GM13977 (cell line): ENCODE measurements around the gene IL18BP.

Experiments
- DNase-seq: peaks from one replicate; pipeline ENCODE4 v3.0.0; 2012; ENCODE audit warnings: low spot score
- CTCF ChIP-seq: IDR thresholded peaks from 2 replicates; pipeline ENCODE4 v1.5.1; 2012; ENCODE audit warnings: mild to moderate bottlenecking, control low read depth; ENCODE audit not compliant: insufficient read depth; ENCODE audit errors: extremely low read depth, missing control alignments
- in situ Hi-C: fragments of 300-500 bp; cut with MboI; formaldehyde crosslinking; loops from one replicate; pipeline ENCODE4 v1.12.0; 2022; ENCODE audit warnings: low sequenced_read_pairs, low pct_unique_long_range_greater_than_20kb, mixed read lengths, inconsistent platforms; ENCODE audit not compliant: unreplicated experiment

The IL18BP gene

GRCh38 chr11:72002841-72003775 is 4.4 kb downstream of the IL18BP start:
- in situ Hi-C loops, result no loop called here
- DNase-seq, result no peak
- TF ChIP-seq CTCF, result no peak

GRCh38 chr11:72003776-72004171 is 5.1 kb downstream of the IL18BP start:
- in situ Hi-C loops, result no loop called here
- DNase-seq, result no peak
- no peak for TF ChIP-seq CTCF

GRCh38 chr11:72004515-72005346 is 6.0 kb downstream of the IL18BP start:
- no peak for TF ChIP-seq CTCF
- in situ Hi-C loops, result no loop called here
- no peak for DNase-seq

- in situ Hi-C loops, result no loop called here
- TF ChIP-seq CTCF, result no peak
- no peak for DNase-seq
Measured at GRCh38 chr11:72005347-72006260, 6.9 kb downstream of the IL18BP start.

- in situ Hi-C loops, result no loop called here
- no peak for DNase-seq
- no peak for TF ChIP-seq CTCF
Measured at GRCh38 chr11:72006309-72007088, 7.8 kb downstream of the IL18BP start.
